Esophagus squamous epithelium (tissue), 4 donors: Measurements from ENCODE around the gene MSL1.

Source experiments
- POLR2A ChIP-seq, 4 donors: fragments of 450-650 bp; IDR thresholded peaks; one replicate each; pipeline ENCODE4 v1.6.1; 2017; ENCODE audit warnings: antibody characterized with exemption in 4 of 4, mild to moderate bottlenecking in 4 of 4, moderate library complexity in 3 of 4
- TF ChIP-seq, protein P1 (sequence below), 6 experiments: fragments of 450-650 bp in 4 of 6; fragments of 200-600 bp in 2 of 6; sonication (generic) in 2 of 6; IDR thresholded peaks; one replicate each; pipeline ENCODE4 v1.5.1; 2016 to 2019; ENCODE audit warnings: antibody characterized with exemption in 6 of 6, mild to moderate bottlenecking in 4 of 6, moderate library complexity in 4 of 6

GRCh38 chr17:40182606-40183005, 60.8 kb downstream of the MSL1 start:
- TF ChIP-seq, protein P1, sequence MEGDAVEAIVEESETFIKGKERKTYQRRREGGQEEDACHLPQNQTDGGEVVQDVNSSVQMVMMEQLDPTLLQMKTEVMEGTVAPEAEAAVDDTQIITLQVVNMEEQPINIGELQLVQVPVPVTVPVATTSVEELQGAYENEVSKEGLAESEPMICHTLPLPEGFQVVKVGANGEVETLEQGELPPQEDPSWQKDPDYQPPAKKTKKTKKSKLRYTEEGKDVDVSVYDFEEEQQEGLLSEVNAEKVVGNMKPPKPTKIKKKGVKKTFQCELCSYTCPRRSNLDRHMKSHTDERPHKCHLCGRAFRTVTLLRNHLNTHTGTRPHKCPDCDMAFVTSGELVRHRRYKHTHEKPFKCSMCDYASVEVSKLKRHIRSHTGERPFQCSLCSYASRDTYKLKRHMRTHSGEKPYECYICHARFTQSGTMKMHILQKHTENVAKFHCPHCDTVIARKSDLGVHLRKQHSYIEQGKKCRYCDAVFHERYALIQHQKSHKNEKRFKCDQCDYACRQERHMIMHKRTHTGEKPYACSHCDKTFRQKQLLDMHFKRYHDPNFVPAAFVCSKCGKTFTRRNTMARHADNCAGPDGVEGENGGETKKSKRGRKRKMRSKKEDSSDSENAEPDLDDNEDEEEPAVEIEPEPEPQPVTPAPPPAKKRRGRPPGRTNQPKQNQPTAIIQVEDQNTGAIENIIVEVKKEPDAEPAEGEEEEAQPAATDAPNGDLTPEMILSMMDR (IDR thresholded peaks at IDR 0.05) = no peak
- TF ChIP-seq POLR2A (IDR thresholded peaks at IDR 0.05) = no peak
